ENCODE results near the gene DNAJB14.

The DNAJB14 gene

GRCh38 chr4:99860521-99860920, 85.9 kb downstream of the DNAJB14 start:
- H3K9ac ChIP-seq (ENCODE audit: low read depth, low read length, poor library complexity, severe bottlenecking), result no peak overlapping the region
- H3K4me2 ChIP-seq (ENCODE audit: low read depth, low read length, poor library complexity, severe bottlenecking), result no peak overlapping the region
- no peaks in the 10 kb centered on the region for H3K27me3 ChIP-seq (ENCODE audit: insufficient read depth, low read length, poor library complexity, severe bottlenecking)
- H3F3A ChIP-seq (ENCODE audit: low read depth), result no peaks in the 10 kb centered on the region
- no peaks in the 10 kb centered on the region for H3K9me3 ChIP-seq (ENCODE audit: insufficient read depth, low read depth, low read length)
- H3K79me2 ChIP-seq (ENCODE audit: insufficient read depth, low read length), result no peaks in the 10 kb centered on the region
- H3K36me3 ChIP-seq (ENCODE audit: insufficient read depth, low read length), result no peaks in the 10 kb centered on the region
- no peaks in the 10 kb centered on the region for H3K4me1 ChIP-seq (ENCODE audit: insufficient read depth, low read length, poor library complexity, severe bottlenecking)
- H3K4me3 ChIP-seq (ENCODE audit: low read length, poor library complexity, severe bottlenecking), result no peak overlapping the region
- no peaks in the 10 kb centered on the region for H3K9me2 ChIP-seq (replicated peaks; ENCODE audit: low read depth, low read length)
- H4K20me1 ChIP-seq (ENCODE audit: insufficient read depth, low read length, poor library complexity, severe bottlenecking), result no peaks in the 10 kb centered on the region
- H2AFZ ChIP-seq (ENCODE audit: low read length), result no peak overlapping the region
- TF ChIP-seq EZH2phosphoT487 (IDR thresholded peaks at IDR 0.05; ENCODE audit: borderline replicate concordance) (no peak), CTCF (conservative IDR thresholded peaks at IDR 0.05; ENCODE audit: low read length) (no peak)

DNA sequence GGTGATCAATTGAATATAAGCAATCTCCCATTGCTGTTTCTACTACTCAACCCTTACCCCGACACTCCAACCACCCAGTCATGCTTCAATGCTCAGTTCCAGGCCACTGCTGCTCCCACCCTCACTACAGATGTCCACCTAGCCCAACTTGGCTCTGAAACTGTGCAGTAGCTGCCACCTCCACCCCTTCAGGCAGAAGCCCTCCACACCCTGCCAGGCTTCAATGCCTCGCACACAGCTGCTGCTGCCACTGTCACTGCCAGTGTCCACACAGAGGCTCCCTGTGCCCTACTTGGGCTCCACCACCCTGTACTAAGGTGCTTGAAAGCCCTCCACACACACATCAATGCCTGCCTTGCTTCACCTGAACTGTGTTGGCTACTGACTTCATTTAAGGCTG, 86.8 kb downstream of the DNAJB14 start:
- H3K27me3 ChIP-seq (ENCODE audit: insufficient read depth, low read length, poor library complexity, severe bottlenecking), result no peaks in the 10 kb centered on the region
- no peaks in the 10 kb centered on the region for H3K36me3 ChIP-seq (ENCODE audit: insufficient read depth, low read length)
- H3K9me2 ChIP-seq (replicated peaks; ENCODE audit: low read depth, low read length), result no peaks in the 10 kb centered on the region
- TF ChIP-seq EZH2phosphoT487 (IDR thresholded peaks at IDR 0.05; ENCODE audit: borderline replicate concordance) (no peak), CTCF (conservative IDR thresholded peaks at IDR 0.05; ENCODE audit: low read length) (no peak)
- H2AFZ ChIP-seq (ENCODE audit: low read length), result no peak overlapping the region
- H3F3A ChIP-seq (ENCODE audit: low read depth), result no peaks in the 10 kb centered on the region
- H3K4me1 ChIP-seq (ENCODE audit: insufficient read depth, low read length, poor library complexity, severe bottlenecking), result no peaks in the 10 kb centered on the region
- no peak overlapping the region for H3K9ac ChIP-seq (ENCODE audit: low read depth, low read length, poor library complexity, severe bottlenecking)
- no peaks in the 10 kb centered on the region for H4K20me1 ChIP-seq (ENCODE audit: insufficient read depth, low read length, poor library complexity, severe bottlenecking)
- no peak overlapping the region for H3K4me2 ChIP-seq (ENCODE audit: low read depth, low read length, poor library complexity, severe bottlenecking)
- H3K4me3 ChIP-seq (ENCODE audit: low read length, poor library complexity, severe bottlenecking), result no peak overlapping the region
- H3K79me2 ChIP-seq (ENCODE audit: insufficient read depth, low read length), result no peaks in the 10 kb centered on the region
- H3K9me3 ChIP-seq (ENCODE audit: insufficient read depth, low read depth, low read length), result no peaks in the 10 kb centered on the region

DNA sequence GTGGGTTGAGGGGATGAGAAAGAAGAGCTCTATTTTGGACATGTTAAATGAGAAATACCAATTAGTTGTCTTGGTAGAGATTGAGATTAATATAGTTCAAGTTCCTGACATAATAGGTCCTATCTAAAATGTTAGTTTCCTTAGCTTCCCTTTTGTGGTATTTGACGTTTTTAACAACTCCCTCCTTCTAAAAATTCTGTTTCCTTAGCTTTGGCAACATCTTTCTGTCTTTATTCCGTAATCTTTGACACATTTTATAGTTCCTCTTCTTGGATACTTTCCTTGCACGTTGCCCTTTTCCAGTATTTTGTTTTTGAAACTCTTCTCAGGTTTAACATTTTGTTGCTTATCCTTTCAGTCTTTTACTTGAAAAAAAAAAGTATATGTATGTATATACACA, 89.1 kb downstream of the DNAJB14 start:
- H4K20me1 ChIP-seq (ENCODE audit: insufficient read depth, low read length, poor library complexity, severe bottlenecking), result no peaks in the 10 kb centered on the region
- H3K4me1 ChIP-seq (ENCODE audit: insufficient read depth, low read length, poor library complexity, severe bottlenecking), result no peaks in the 10 kb centered on the region
- no peaks in the 10 kb centered on the region for H3F3A ChIP-seq (ENCODE audit: low read depth)
- no peaks in the 10 kb centered on the region for H3K36me3 ChIP-seq (ENCODE audit: insufficient read depth, low read length)
- no peak overlapping the region for H3K4me3 ChIP-seq (ENCODE audit: low read length, poor library complexity, severe bottlenecking)
- no peaks in the 10 kb centered on the region for H3K79me2 ChIP-seq (ENCODE audit: insufficient read depth, low read length)
- H3K9ac ChIP-seq (ENCODE audit: low read depth, low read length, poor library complexity, severe bottlenecking), result no peak overlapping the region
- H3K9me3 ChIP-seq (ENCODE audit: insufficient read depth, low read depth, low read length), result no peaks in the 10 kb centered on the region
- TF ChIP-seq CTCF (conservative IDR thresholded peaks at IDR 0.05; ENCODE audit: low read length) (no peak), EZH2phosphoT487 (IDR thresholded peaks at IDR 0.05; ENCODE audit: borderline replicate concordance) (no peak)
- H3K4me2 ChIP-seq (ENCODE audit: low read depth, low read length, poor library complexity, severe bottlenecking), result no peak overlapping the region
- H3K9me2 ChIP-seq (replicated peaks; ENCODE audit: low read depth, low read length), result no peaks in the 10 kb centered on the region
- H3K27me3 ChIP-seq (ENCODE audit: insufficient read depth, low read length, poor library complexity, severe bottlenecking), result no peaks in the 10 kb centered on the region
- no peak overlapping the region for H2AFZ ChIP-seq (ENCODE audit: low read length)

Measured in Loucy (cell line).